Measurements from ENCODE around the gene RANBP9.

Gene RANBP9

DNA sequence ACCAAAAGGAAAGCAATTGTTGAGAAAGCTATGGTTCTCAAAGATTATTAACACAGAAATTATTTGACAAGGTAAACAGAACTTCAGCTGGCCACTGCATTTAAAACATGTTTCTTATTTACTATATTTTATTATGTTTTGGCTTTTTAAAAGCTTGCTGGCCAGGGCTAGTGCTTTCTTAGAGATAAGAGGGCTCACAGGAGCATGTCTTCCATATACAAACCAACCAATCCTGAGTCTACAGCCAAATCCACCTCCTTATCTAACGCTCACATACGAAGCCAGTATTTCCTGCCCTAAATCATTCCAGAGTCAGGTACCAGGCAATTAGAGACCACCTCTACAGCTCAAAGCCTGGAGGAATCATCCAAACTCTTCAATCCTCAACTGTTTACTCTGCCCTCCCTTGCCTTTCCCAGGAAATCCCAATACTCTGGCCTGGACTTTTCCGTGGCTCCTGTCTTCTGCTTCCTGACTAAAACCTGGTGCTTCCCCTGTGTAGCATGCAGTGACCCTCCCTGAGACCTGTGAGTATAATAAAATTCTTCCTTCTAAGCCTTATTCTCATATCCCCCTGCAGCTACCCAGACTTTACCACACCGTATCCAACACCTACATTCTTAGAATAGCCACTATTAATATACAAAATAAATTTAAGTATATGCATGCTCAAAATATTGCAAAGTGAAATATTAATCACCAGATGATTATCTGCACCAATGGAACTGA lies 33.2 kb downstream of the RANBP9 start:
- no peak for DNase-seq (ENCODE audit: low read depth, low spot score)

DNA sequence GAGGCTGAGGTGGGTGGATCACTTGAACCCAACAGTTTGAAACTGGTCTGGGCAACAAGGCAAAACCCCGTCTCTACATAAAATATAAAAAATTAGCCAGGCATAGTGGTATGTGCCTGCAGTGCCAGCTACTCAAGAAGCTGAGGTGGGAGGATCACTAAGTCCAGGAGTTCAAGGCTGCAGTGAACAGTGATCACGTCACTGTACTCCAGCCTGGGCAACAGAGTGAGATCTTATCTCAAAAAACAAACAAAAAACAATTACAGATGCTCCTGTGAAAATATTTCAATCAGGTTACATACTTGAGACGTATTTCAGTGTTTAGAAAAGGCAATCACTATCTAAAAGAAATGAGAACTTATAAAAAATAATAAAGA lies 33.8 kb downstream of the RANBP9 start:
- no peak for DNase-seq (ENCODE audit: low read depth, low spot score)

DNA sequence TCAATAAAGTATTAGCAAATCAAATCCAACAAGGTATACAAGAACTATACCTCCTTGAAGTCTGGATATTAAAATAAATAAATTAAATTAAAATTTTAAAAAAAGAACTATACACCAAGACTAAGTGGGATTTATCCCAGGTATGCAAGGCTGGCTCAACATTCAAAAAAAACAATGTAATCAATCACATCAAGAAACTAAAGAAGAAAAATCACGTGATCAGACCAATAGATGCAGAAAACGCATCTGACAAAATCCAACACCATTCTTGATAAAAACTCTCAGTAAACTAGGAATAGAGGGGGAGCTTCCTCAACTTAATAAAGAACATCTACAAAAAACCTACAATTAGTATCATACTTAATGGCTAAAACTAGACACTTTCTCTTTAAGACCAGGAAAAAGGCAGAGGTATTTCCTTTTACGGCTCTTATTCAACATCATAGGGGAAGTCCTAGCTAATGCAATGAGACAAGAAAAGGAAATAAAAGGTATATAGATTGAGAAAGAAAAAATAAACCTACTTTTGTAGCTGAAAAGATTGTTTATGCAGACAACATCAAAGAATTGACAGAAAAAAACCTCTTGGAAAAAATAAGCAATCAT lies 35.0 kb downstream of the RANBP9 start:
- no peak for DNase-seq (ENCODE audit: low read depth, low spot score)

DNA sequence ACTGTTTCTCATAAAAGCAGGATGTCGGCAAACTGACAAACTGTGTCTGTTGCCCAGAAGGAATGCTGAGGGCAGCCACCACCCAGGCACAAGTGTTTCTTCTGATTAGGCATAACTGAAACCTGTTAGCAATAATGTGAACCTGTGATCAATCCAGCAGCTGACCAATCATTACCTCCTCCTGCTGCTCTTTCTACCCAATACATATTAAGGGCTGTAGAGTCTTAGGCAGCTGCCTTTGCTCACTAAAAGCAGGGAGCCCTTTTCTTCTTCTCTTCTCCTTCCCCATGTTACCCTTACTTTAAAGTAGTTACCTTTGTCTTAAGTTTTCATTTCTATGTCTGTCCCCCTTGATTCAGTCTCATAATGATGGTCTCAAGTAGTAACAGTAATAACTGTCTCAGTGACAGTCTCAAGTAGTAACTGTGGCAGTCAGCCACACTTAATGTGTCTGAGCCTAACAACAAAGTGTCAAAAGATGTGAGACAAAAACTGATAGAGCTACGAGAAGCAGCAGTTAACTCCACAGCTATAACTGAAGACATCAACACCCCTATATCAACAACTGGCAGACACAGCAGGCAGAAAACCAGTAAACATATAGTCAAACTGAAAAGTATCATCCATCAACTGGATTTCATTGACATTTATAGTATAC lies 37.0 kb downstream of the RANBP9 start:
- DNase-seq (ENCODE audit: low read depth, low spot score) = no peak

DNA sequence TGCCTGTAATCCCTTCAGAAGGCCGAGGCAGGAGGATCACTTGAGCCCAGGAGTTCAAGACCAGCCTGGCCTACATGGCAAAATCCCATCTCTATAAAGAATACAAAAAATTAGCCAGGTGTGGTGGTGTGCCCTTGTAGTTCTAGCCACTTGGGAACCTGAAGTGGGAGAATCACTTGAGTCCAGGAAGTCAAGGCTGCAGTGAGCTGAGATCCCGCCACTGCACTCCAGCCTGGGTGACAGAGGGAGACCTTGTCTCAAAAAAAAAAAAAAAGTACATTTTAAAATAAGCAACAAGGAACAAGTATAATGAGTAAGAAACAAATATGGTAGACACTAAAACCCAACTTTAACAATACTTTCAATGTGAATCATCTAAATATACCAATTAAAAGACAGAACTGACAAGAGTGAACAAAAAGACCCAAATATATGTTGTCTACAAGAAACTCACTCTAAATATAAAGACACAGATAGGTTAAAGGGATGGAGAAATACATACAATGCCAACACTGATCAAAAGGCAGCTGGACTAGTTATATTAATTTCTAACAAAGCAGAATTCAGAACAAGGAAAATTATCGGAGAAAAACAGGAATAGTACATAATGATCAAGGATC lies 37.7 kb downstream of the RANBP9 start:
- DNase-seq (ENCODE audit: low read depth, low spot score) = no peak

DNA sequence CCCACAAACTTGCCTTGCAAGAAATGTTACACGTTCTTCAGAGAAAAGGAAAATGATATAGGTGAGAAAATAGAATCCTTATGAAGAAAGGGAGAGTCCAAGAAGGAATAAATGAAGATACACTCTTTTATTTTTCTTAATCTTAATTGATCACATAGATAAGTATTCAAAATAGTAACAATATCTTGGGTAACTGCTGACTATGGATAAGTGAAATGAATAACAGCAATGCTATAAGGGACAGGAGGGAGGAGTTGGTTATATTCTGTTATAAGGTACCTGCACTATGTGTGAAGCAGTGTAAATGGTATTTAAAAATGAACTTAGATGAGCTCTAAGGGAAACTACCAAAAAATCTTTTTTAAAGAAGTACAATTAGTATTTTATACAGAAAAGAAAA lies 38.3 kb downstream of the RANBP9 start:
- no peak for DNase-seq (ENCODE audit: low read depth, low spot score)

DNA sequence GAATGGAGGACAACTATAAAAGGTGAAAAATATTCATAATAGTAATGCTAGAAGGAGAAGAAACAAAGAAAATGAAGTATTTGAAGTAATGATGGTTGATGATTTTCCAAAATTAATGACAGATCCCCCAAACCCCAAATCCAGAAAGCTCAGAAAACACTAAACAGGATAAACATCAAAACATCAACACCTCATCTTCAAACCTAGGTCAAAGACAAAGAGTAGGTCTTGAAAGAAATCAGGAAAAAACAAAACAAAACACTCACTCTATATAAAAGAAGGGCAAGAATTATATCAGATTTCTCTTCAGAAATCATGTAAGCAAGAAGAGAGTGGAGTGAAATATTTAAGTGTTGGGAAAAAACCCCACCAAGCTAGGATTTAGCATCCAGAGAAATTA lies 38.7 kb downstream of the RANBP9 start:
- DNase-seq (ENCODE audit: low read depth, low spot score) = no peak

DNA sequence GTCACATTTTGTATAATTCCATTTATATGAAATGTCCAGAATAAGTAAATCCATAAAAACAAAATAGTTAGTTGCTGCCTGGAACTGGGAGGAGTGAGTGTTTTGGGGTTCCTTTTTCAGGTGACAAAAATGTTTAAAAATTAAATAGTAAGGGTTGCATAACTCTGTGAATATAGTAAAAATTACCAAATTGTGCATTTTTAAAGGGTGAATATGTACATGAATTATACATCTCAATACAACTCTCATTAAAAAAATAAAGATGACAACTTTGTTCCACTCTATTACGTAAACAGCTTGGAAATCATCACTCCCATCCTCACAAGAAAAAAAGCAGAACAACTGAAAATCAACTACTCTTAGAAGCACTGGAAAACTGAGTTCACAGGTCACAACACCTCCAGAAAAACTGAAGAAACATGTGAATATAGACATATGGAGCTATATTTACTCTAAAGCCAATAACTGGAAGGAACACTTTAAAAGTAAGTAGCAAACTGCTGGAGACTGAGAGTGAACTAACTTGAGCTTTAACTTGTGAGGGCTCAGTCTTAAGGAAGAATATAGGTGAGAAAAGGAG lies 40.0 kb downstream of the RANBP9 start:
- no peak for DNase-seq (ENCODE audit: low read depth, low spot score)

DNA sequence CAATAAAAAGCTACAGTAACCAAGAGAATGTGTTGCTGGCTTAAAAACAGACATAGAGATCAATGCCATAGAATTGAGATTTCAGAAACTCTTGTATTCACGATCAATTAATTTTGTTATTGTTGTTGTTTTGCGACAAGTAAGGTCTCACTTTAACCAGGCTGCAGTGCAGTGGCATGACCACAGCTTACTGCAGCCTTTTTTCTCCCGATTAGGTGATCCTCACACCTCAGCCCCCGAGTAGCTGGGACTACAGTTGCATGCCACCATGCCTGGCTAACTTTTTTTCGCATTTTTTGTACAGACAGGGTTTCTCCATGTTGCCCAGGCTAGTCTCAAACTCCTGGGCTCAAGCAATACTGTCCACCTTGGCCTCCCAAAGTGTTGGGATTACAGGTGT lies 42.2 kb downstream of the RANBP9 start:
- DNase-seq (ENCODE audit: low read depth, low spot score) = no peak

DNA sequence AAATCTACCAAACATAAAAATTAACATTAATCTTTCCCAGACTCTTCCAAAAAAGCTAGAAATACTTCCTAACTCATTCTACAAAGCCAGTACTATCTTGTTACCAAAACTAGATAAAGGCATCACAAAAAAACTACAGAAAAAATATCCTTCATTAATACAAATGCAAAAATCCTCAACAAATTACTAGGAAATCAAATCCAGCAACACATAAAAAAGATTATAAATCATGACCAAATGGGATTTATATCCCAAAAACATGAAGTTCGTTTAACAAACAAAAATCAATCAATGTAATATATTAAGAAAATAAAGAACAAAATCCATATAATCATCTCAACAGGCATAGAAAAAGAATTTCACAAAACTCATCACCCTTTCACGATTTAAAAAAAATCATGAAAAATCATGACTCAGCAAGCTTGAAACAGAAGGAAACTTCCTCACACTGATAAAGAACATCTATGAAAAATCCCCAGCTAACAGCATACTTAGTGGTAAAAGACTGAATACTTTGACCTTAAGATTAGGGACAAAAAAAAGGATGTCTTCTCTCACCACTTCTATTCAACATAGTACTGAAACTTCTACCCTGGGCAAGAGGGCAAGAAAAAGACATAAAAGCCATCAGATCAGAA lies 43.2 kb downstream of the RANBP9 start:
- no peak for DNase-seq (ENCODE audit: low read depth, low spot score)

DNA sequence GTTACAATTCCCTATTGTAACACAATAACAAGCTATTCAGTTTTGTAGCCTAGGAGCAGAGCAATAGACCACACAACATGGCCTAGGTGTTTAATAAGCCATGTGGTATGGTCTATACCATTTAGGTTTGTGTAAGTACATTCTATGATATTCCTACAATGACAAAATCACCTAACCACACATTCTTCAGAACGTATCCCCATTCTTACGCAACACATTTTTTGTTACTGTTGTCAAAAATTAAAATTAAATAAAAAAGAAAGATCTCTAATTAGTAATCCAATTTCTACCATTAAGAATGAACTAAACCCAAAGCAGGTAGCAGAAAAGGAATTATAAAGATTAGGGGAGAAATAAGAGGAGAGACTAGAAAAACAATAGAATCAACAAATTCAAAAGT lies 44.0 kb downstream of the RANBP9 start:
- no peak for DNase-seq (ENCODE audit: low read depth, low spot score)

DNA sequence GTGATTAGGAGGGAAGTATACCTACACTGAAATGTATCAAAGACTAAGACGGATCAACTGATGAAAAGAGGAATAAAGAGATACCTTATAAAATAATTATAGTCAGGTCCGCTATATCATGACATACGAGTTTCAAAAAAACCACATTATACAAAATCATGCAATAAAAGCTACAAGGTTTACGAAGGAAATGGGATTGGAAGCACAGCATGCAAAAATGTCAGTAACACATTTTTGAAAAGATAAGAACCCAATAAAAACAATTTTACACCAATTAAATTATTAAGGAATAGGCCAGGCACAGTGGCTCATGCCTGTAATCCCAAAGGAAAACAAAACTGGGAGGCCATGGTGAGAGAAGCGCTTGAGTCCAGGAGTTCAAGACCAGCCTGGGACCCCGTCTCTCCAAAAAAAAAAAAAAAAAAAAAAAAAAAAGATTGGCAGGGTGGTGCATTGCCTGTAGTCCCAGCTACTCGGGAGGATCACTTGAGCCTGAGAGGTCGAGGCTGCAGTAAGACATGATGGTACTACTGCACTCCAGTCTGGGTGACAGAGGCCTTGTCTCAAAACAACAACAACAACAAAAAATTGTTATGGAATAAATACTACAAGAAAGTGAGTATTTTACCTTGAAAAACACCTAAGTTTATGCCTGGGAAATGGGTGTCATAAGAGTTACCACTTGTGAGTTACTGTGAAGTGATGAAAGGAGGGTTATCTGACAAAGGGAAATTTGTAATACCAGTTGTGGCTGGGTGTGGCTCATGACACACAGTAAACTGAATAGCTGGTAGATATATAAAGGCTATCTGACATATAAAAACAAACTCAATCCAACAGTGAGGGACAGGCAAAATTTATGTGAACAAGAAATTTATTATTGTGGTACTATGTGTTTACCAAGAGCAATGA lies 45.2 kb downstream of the RANBP9 start:
- no peak for DNase-seq (ENCODE audit: low read depth, low spot score)

DNA sequence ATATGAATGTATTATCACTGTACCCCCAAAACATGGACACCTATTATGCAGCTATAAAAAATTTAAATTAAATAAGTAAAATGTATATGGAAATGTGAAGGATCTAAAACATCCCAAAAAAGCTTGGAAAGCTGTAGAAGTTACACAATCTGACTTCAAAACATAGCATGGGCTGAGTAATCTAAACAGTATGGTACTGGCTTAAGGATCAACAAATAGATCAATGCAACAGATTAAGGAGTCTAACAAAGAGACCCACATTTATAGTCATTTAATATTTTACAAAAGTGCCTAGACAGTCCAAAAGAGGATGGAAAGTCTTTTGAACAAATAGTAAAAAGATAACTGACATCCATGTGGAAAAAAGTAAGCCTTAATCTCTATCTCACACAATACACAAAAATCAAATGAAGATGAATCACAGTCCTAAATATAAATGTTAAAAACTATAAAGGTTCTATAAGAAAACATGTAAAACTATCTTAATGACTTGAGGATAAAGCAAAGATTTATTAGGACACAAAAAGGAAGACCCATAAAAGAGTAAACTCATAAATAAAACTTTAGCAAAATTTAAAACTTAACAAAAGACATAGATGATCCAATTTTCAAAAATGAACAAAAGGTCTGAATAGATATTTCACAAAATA lies 46.8 kb downstream of the RANBP9 start:
- no peak for DNase-seq (ENCODE audit: low read depth, low spot score)

DNA sequence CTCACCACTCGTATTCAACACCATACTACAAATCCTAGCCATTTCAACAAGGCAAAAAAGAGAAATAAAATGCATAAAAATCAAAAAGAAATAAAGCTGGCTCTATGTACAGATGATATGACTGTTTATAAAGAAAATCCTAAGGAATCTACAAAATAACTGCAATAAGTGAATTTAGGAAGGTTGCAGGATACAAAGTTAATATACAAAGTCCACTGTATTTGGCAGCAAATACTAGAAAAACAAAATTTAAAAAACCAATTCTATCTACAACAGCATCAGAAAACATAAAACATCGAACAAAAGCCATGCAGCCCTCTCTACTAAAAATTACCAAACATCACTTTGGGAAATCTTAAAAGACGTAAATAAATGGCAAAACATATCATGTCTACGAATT lies 47.6 kb downstream of the RANBP9 start:
- no peak for DNase-seq (ENCODE audit: low read depth, low spot score)

DNA sequence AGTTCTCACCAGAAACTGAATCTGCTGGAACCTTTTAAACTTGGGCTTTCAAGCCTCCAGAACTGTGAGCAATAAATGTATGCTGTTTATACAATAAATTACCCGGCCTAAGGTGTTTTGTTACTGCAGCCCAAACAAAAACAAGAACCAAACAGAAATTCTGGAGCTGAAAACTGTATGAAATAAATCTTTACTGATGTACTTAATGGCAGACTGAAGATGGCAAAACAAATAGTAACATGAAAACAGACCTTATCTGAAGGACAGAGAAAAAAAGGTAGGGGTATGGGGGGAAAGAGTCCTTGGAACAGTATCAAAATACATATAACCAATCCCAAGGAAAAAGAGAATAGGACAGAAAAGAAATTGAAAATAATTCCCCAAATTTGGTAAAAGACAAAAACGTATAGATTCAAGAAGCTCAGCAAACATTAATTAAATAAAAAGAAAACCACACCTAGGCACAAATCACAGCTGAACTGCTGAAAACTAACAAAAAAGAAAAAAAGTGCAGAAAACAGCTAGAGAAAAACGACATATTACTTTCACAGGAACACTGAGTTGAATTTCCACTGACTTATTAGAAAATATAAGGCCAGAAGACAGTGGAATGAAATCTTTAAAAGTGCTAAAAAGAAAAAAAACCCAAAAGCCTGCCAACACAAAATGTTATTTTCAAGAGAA lies 48.8 kb downstream of the RANBP9 start:
- no peak for DNase-seq (ENCODE audit: low read depth, low spot score)

DNA sequence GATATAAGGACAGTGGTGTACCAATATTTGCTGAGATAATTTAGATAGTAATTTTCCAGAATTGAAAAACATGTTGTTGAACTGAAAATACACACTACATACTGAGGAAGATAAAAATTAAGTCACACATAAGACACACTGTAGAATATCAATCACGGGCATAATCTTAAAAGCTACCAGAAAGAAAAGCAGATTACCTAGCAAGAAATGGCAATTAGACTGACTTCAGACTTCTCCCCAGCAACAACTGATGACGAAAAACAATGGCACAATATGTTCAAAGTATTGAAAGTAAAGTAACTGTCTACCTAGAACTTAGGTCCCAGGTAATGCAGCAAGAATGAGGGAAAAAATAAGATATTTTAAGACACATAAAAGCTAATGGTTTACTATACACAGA lies 50.0 kb downstream of the RANBP9 start:
- DNase-seq (ENCODE audit: low read depth, low spot score) = no peak

DNA sequence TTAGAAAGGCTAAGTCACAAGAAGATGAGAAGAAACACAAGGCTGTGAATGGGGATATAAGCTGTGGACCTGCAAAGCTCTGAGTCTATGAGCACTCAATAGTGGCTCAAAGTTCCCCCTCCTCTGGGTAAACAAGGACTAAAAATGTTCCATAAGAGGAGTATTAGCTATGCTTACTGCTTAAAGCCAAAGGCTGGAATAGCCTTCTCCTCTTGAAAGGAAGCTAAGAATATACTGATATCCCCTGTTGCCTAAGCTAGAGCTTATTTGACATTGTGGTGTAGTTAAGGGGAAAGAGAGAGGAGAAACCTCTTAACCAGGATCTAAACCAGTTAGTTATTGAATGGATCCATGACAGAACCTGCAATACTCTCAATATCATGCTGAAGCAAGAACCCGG lies 50.7 kb downstream of the RANBP9 start:
- DNase-seq (ENCODE audit: low read depth, low spot score) = no peak

DNA sequence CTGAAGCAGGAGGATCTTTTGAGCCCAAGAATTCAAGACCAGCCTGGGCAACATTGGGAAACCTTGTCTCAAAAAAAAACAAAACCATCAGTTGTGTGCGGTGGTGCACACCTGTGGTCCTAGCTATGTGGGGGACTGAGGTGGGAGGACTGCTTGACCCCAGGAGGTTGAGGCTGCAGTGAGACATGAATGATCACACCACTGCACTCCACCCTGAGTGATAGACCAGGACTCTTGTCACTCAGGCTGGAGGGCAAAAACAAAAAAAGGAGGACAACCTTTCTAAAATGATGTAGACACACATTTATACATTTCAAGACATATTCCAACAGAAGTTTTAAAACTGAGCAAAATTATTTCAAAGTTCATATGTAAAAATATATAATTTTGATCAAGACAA lies 51.4 kb downstream of the RANBP9 start:
- DNase-seq (ENCODE audit: low read depth, low spot score) = no peak

DNA sequence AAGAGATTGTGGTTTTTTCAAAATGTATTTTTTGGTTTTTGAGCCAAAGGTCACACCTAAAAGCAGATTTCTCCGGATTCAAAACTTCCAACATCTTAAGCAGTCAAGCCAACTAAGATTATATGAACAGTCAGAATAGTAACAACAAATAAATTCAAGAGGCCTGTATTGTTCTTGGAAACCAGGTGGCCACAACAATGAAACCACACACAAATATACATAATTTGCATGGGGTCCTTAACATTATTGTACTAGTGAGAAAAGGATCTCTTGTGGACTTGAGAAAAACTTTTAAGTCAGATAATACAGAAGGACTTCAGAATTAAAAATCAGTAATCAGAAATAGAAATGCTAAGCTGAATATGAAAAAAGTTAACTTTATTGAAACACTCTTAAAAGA lies 55.9 kb downstream of the RANBP9 start:
- no peak for DNase-seq (ENCODE audit: low read depth, low spot score)

DNA sequence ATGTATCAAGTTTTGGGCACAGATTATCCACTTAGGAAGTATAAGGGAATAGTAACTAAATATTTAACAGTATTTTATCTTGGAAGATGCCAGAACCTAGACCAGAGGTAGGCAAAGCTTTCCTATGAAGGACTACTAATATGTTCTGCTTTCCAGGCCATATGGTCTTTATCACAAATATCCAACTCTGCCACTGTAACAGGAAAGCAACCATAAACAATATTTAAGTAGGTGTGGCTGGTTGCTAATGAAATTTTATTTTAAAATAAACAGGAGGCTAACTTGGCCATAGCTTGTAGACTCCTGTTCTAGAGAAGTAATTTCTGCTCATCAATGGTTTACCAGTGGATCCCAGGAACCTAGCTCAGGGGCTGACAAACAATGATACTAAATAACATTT lies 57.1 kb downstream of the RANBP9 start:
- DNase-seq (ENCODE audit: low read depth, low spot score) = no peak

All from brain pericyte (primary cell).